ENCODE results near the gene ZNF710. TPM values are rescaled to one million over a fixed set of nuclear protein-coding genes. Genes with fewer than 3 reads are reported as not detected.

ZNF710 gene
- total and polyA plus RNA-seq, 2 of the 13 experiments (the other 11 are each of a cell fraction or from before 2014, with no cell fraction given), result 4.7 to 20.6 TPM

- TF ChIP-seq, protein P1, sequence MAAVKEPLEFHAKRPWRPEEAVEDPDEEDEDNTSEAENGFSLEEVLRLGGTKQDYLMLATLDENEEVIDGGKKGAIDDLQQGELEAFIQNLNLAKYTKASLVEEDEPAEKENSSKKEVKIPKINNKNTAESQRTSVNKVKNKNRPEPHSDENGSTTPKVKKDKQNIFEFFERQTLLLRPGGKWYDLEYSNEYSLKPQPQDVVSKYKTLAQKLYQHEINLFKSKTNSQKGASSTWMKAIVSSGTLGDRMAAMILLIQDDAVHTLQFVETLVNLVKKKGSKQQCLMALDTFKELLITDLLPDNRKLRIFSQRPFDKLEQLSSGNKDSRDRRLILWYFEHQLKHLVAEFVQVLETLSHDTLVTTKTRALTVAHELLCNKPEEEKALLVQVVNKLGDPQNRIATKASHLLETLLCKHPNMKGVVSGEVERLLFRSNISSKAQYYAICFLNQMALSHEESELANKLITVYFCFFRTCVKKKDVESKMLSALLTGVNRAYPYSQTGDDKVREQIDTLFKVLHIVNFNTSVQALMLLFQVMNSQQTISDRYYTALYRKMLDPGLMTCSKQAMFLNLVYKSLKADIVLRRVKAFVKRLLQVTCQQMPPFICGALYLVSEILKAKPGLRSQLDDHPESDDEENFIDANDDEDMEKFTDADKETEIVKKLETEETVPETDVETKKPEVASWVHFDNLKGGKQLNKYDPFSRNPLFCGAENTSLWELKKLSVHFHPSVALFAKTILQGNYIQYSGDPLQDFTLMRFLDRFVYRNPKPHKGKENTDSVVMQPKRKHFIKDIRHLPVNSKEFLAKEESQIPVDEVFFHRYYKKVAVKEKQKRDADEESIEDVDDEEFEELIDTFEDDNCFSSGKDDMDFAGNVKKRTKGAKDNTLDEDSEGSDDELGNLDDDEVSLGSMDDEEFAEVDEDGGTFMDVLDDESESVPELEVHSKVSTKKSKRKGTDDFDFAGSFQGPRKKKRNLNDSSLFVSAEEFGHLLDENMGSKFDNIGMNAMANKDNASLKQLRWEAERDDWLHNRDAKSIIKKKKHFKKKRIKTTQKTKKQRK (IDR thresholded peaks at IDR 0.05; ENCODE audit: low read length), result no peak
- TF ChIP-seq KLF9 (CRISPR knock-in tag; IDR thresholded peaks at IDR 0.05; ENCODE audit: low read depth), result no peak
- TF ChIP-seq ZNF572 (CRISPR knock-in tag; IDR thresholded peaks at IDR 0.05), result no peak
- TF ChIP-seq IRX3 (CRISPR knock-in tag; IDR thresholded peaks at IDR 0.05; ENCODE audit: borderline replicate concordance, low read depth), result no peak
- TF ChIP-seq, protein P2, sequence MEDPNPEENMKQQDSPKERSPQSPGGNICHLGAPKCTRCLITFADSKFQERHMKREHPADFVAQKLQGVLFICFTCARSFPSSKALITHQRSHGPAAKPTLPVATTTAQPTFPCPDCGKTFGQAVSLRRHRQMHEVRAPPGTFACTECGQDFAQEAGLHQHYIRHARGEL (CRISPR knock-in tag; IDR thresholded peaks at IDR 0.05), result no peak
- no peak for TF ChIP-seq PREB (CRISPR knock-in tag; IDR thresholded peaks at IDR 0.05)
- TF ChIP-seq BRD4 (CRISPR knock-in tag; IDR thresholded peaks at IDR 0.05), result no peak
- TF ChIP-seq ZNF567 (CRISPR knock-in tag; IDR thresholded peaks at IDR 0.05; ENCODE audit: borderline replicate concordance), result no peak
- TF ChIP-seq ZNF598 (CRISPR knock-in tag; IDR thresholded peaks at IDR 0.05; ENCODE audit: borderline replicate concordance), result peak; percentile 69; the same call in 1 of the 2 replicates
- TF ChIP-seq CHD2 (IDR thresholded peaks at IDR 0.05; ENCODE audit: low read depth, low read length), result no peak
- no peak for TF ChIP-seq KAT8 (CRISPR knock-in tag; IDR thresholded peaks at IDR 0.05)
- TF ChIP-seq ZNF501 (CRISPR knock-in tag; IDR thresholded peaks at IDR 0.05), result no peak
- no peak for TF ChIP-seq SMAD1 (CRISPR knock-in tag; IDR thresholded peaks at IDR 0.05; ENCODE audit: borderline replicate concordance, low read depth)
- TF ChIP-seq, protein P3, sequence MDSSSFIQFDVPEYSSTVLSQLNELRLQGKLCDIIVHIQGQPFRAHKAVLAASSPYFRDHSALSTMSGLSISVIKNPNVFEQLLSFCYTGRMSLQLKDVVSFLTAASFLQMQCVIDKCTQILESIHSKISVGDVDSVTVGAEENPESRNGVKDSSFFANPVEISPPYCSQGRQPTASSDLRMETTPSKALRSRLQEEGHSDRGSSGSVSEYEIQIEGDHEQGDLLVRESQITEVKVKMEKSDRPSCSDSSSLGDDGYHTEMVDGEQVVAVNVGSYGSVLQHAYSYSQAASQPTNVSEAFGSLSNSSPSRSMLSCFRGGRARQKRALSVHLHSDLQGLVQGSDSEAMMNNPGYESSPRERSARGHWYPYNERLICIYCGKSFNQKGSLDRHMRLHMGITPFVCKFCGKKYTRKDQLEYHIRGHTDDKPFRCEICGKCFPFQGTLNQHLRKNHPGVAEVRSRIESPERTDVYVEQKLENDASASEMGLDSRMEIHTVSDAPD (CRISPR knock-in tag; IDR thresholded peaks at IDR 0.05), result no peak
- no peak for TF ChIP-seq PHF8 (CRISPR knock-in tag; IDR thresholded peaks at IDR 0.05)
- TF ChIP-seq, protein P4, sequence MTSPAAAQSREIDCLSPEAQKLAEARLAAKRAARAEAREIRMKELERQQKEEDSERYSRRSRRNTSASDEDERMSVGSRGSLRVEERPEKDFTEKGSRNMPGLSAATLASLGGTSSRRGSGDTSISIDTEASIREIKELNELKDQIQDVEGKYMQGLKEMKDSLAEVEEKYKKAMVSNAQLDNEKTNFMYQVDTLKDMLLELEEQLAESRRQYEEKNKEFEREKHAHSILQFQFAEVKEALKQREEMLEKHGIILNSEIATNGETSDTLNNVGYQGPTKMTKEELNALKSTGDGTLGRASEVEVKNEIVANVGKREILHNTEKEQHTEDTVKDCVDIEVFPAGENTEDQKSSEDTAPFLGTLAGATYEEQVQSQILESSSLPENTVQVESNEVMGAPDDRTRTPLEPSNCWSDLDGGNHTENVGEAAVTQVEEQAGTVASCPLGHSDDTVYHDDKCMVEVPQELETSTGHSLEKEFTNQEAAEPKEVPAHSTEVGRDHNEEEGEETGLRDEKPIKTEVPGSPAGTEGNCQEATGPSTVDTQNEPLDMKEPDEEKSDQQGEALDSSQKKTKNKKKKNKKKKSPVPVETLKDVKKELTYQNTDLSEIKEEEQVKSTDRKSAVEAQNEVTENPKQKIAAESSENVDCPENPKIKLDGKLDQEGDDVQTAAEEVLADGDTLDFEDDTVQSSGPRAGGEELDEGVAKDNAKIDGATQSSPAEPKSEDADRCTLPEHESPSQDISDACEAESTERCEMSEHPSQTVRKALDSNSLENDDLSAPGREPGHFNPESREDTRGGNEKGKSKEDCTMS (CRISPR knock-in tag; conservative IDR thresholded peaks at IDR 0.05), result no peak
- TF ChIP-seq KDM3A (CRISPR knock-in tag; IDR thresholded peaks at IDR 0.05; ENCODE audit: low read depth), result no peak
- TF ChIP-seq HNRNPK (IDR thresholded peaks at IDR 0.05; ENCODE audit: low read depth, low read length, poor library complexity, severe bottlenecking), result no peak
- TF ChIP-seq NFKB2 (CRISPR knock-in tag; IDR thresholded peaks at IDR 0.05; ENCODE audit: borderline replicate concordance), result no peak
- TF ChIP-seq ZBTB3 (CRISPR knock-in tag; IDR thresholded peaks at IDR 0.05; ENCODE audit: borderline replicate concordance, low read depth), result no peak
- no peak for TF ChIP-seq KAT7 (CRISPR knock-in tag; IDR thresholded peaks at IDR 0.05; ENCODE audit: borderline replicate concordance)
Observed at GRCh38 chr15:90101130-90101968, 100.2 kb downstream of the ZNF710 start (continued).

Data from HepG2 (cell line).